Epidermal melanocyte (primary cell): ENCODE results near the gene PPP1R12B.
A peak's percentile ranks its signal among the peaks of the same experiment; 100 is the strongest.
"Not testable (repeated sequence)": the region's sequence is repeated elsewhere in the genome, so short reads cannot be mapped to it uniquely, and the experiment has no call there.

Source experiments
- DNase-seq: peaks from one replicate; pipeline ENCODE4 v3.0.0; 2011; ENCODE audit warnings: low spot score; ENCODE audit not compliant: insufficient read length

Gene PPP1R12B

GRCh38 chr1:202528096-202528722 is 179.7 kb downstream of the PPP1R12B start:
- DNase-seq = not testable (repeated sequence)

GRCh38 chr1:202530686-202531085 is 182.2 kb downstream of the PPP1R12B start:
- not testable (repeated sequence) for DNase-seq

- DNase-seq = no peak
These were observed 182.9 kb downstream of the PPP1R12B start for GRCh38 chr1:202531472-202531811.

GRCh38 chr1:202531812-202532616 is 183.5 kb downstream of the PPP1R12B start:
- DNase-seq = not testable (repeated sequence)

- DNase-seq = peak; percentile 20
These were observed 190.7 kb downstream of the PPP1R12B start for GRCh38 chr1:202539166-202539574.

- DNase-seq = not testable (repeated sequence)
These were observed 191.1 kb downstream of the PPP1R12B start for GRCh38 chr1:202539583-202539982.

- no peak for DNase-seq
These were observed 191.5 kb downstream of the PPP1R12B start for GRCh38 chr1:202540014-202540413.

- no peak for DNase-seq
These were observed 191.9 kb downstream of the PPP1R12B start for GRCh38 chr1:202540448-202540847.

GRCh38 chr1:202540858-202541257 is 192.4 kb downstream of the PPP1R12B start:
- DNase-seq = not testable (repeated sequence)

- DNase-seq = not testable (repeated sequence)
These were observed 193.9 kb downstream of the PPP1R12B start for GRCh38 chr1:202542415-202542814.

GRCh38 chr1:202543537-202543936 is 195.0 kb downstream of the PPP1R12B start:
- not testable (repeated sequence) for DNase-seq

- DNase-seq = not testable (repeated sequence)
These were observed 196.4 kb downstream of the PPP1R12B start for GRCh38 chr1:202544766-202545449.

GRCh38 chr1:202545647-202546303 is 197.3 kb downstream of the PPP1R12B start:
- DNase-seq = not testable (repeated sequence)

GRCh38 chr1:202546377-202546776 is 197.9 kb downstream of the PPP1R12B start:
- DNase-seq = not testable (repeated sequence)

- DNase-seq = not testable (repeated sequence)
These were observed 198.3 kb downstream of the PPP1R12B start for GRCh38 chr1:202546796-202547195.

GRCh38 chr1:202547215-202547614 is 198.7 kb downstream of the PPP1R12B start:
- no peak for DNase-seq

GRCh38 chr1:202550088-202550487 is 201.6 kb downstream of the PPP1R12B start:
- DNase-seq = not testable (repeated sequence)

GRCh38 chr1:202551683-202552082 is 203.2 kb downstream of the PPP1R12B start:
- no peak for DNase-seq

GRCh38 chr1:202552615-202553014 is 204.1 kb downstream of the PPP1R12B start:
- not testable (repeated sequence) for DNase-seq

- DNase-seq = not testable (repeated sequence)
These were observed 204.6 kb downstream of the PPP1R12B start for GRCh38 chr1:202553078-202553477.

GRCh38 chr1:202553560-202554038 is 205.1 kb downstream of the PPP1R12B start:
- no peak for DNase-seq
